Stimulated activated CD8-positive, alpha-beta memory T cell treated with anti-CD3 and anti-CD28 coated beads, Interleukin-2, amount 100 ng/mL, for 1 hour (primary cell): ENCODE measurements around the gene BTN1A1.

Experiments
- DNase-seq, 2 donors: peaks; one replicate each; pipeline ENCODE4 v3.0.0-alpha.2; 2020; ENCODE audit warnings: low read depth in 2 of 2

Gene BTN1A1

GRCh38 chr6:26475823-26476729, 24.0 kb upstream of the BTN1A1 start:
- no peak for DNase-seq

GRCh38 chr6:26476896-26477295, 23.2 kb upstream of the BTN1A1 start:
- no peak for DNase-seq

- DNase-seq: no peak
Observed at GRCh38 chr6:26477426-26477825, 22.7 kb upstream of the BTN1A1 start.

GRCh38 chr6:26478100-26478984, 21.8 kb upstream of the BTN1A1 start:
- DNase-seq: no peak

GRCh38 chr6:26478985-26479278, 21.2 kb upstream of the BTN1A1 start:
- DNase-seq: no peak

GRCh38 chr6:26482338-26482737, 17.8 kb upstream of the BTN1A1 start:
- DNase-seq: no peak

- DNase-seq: no peak
Observed at GRCh38 chr6:26483727-26484126, 16.4 kb upstream of the BTN1A1 start.

GRCh38 chr6:26484161-26484560, 15.9 kb upstream of the BTN1A1 start:
- DNase-seq: no peak

- no peak for DNase-seq
Observed at GRCh38 chr6:26485112-26485780, 14.9 kb upstream of the BTN1A1 start.

GRCh38 chr6:26486358-26486757, 13.7 kb upstream of the BTN1A1 start:
- DNase-seq: no peak

GRCh38 chr6:26487466-26487865, 12.6 kb upstream of the BTN1A1 start:
- DNase-seq: no peak

- DNase-seq: no peak
Observed at GRCh38 chr6:26489996-26490964, 9.8 kb upstream of the BTN1A1 start.

- no peak for DNase-seq
Observed at GRCh38 chr6:26491604-26492003, 8.5 kb upstream of the BTN1A1 start.

- no peak for DNase-seq
Observed at GRCh38 chr6:26493258-26493657, 6.8 kb upstream of the BTN1A1 start.

GRCh38 chr6:26494117-26494516, 6.0 kb upstream of the BTN1A1 start:
- DNase-seq: no peak

GRCh38 chr6:26495281-26495680, 4.8 kb upstream of the BTN1A1 start:
- no peak for DNase-seq

- DNase-seq: no peak
Observed at GRCh38 chr6:26497610-26498009, 2.5 kb upstream of the BTN1A1 start.

- DNase-seq: peak in 1 of 2 donors; percentile 9
Observed at GRCh38 chr6:26501482-26501986, 1.4 kb downstream of the BTN1A1 start.

- no peak for DNase-seq
Observed at GRCh38 chr6:26502165-26502564, 2.1 kb downstream of the BTN1A1 start.

GRCh38 chr6:26502626-26503025, 2.5 kb downstream of the BTN1A1 start:
- DNase-seq: no peak

- DNase-seq: no peak
Observed at GRCh38 chr6:26507658-26508057, 7.6 kb downstream of the BTN1A1 start.
